Measurements from ENCODE around the gene TUBA4A. TPM values are rescaled to one million over a fixed set of nuclear protein-coding genes. Genes with fewer than 3 reads are reported as not detected.

TUBA4A gene
- total and polyA plus RNA-seq, 9 donors = 7.9 to 53.6 (median 16.5) TPM

GRCh38 chr2:219298759-219299371 lies 45.1 kb upstream of the TUBA4A start:
- DNase-seq = peak; percentile 77 to 93 (median 89)
- Histone ChIP-seq H3K36me3 (no peaks in the 10 kb centered on the region), H3K4me3 (no peak overlapping the region), H3K27ac (no peak overlapping the region), H3K9me3 (no peaks in the 10 kb centered on the region), H3K4me1 (ENCODE audit: insufficient read depth) (peaks cover 3% of the 10 kb centered on the region), H3K27me3 (no peaks in the 10 kb centered on the region)
- WGBS, 3 donors = 19 to 24% (median 21%) methylated on average over 13 to 15 of the region's 15 CpGs
- TF ChIP-seq EP300 (IDR thresholded peaks at IDR 0.05) (no peak), CTCF (IDR thresholded peaks at IDR 0.05) (peak; percentile 89 to 96 (median 91))
- intact Hi-C loops (cut with DNase I) = loop anchor here in 3 of 4 donors (5.0 to 10.0 kb wide), 3 partner anchors 54 to 242 kb away; partner anchors contain the start of genes NHEJ1 (in 2 of the 3), GLB1L (in 1 of the 3) and STK16 (in 1 of the 3)

GRCh38 chr2:219297766-219298456 lies 44.2 kb upstream of the TUBA4A start:
- no peaks in the 10 kb centered on the region for H3K27me3 ChIP-seq
- intact Hi-C loops (cut with DNase I) = loop anchor here in 3 of 4 donors (5.0 to 10.0 kb wide), 3 partner anchors 53 to 241 kb away; partner anchors contain the start of genes NHEJ1 (in 2 of the 3), GLB1L (in 1 of the 3) and STK16 (in 1 of the 3)
- H3K36me3 ChIP-seq = no peaks in the 10 kb centered on the region
- no peak overlapping the region for H3K27ac ChIP-seq
- 75 to 81% (median 76%) methylated on average over 14 of the region's 14 CpGs for WGBS, 3 donors
- H3K4me3 ChIP-seq = no peak overlapping the region
- no peaks in the 10 kb centered on the region for H3K9me3 ChIP-seq
- DNase-seq = peak in 1 of 5 donors; percentile 25
- peaks cover 3% of the 10 kb centered on the region for H3K4me1 ChIP-seq (ENCODE audit: insufficient read depth)
- TF ChIP-seq EP300 (IDR thresholded peaks at IDR 0.05) (no peak), POLR2A (IDR thresholded peaks at IDR 0.05) (no peak), CTCF (IDR thresholded peaks at IDR 0.05) (no peak)

- no peak overlapping the region for H3K4me3 ChIP-seq
- TF ChIP-seq CTCF (IDR thresholded peaks at IDR 0.05) (no peak), EP300 (IDR thresholded peaks at IDR 0.05) (no peak), POLR2A (IDR thresholded peaks at IDR 0.05) (no peak)
- DNase-seq = peak in 2 of 5 donors; percentile 32 to 37
- intact Hi-C loops (cut with DNase I) = loop anchor here in 3 of 4 donors (5.0 to 10.0 kb wide), 3 partner anchors 52 to 240 kb away; partner anchors contain the start of genes NHEJ1 (in 2 of the 3), GLB1L (in 1 of the 3) and STK16 (in 1 of the 3)
- no peaks in the 10 kb centered on the region for H3K36me3 ChIP-seq
- no peaks in the 10 kb centered on the region for H3K27me3 ChIP-seq
- peaks cover 3% of the 10 kb centered on the region for H3K4me1 ChIP-seq (ENCODE audit: insufficient read depth)
- no peak overlapping the region for H3K27ac ChIP-seq
- no peaks in the 10 kb centered on the region for H3K9me3 ChIP-seq
- 82 to 88% (median 88%) methylated on average over 25 of the region's 25 CpGs for WGBS, 3 donors
Measured at GRCh38 chr2:219296631-219297391, 43.1 kb upstream of the TUBA4A start.

GRCh38 chr2:219296142-219296541 lies 42.4 kb upstream of the TUBA4A start:
- intact Hi-C loops (cut with DNase I) = loop anchor here in 3 of 4 donors (5.0 to 10.0 kb wide), 3 partner anchors 51 to 239 kb away; partner anchors contain the start of genes NHEJ1 (in 2 of the 3), GLB1L (in 1 of the 3) and STK16 (in 1 of the 3)
- Histone ChIP-seq H3K4me3 (no peak overlapping the region), H3K4me1 (ENCODE audit: insufficient read depth) (peaks cover 3% of the 10 kb centered on the region), H3K27me3 (no peaks in the 10 kb centered on the region), H3K36me3 (no peaks in the 10 kb centered on the region), H3K9me3 (no peaks in the 10 kb centered on the region), H3K27ac (no peak overlapping the region)
- WGBS, 3 donors = 76 to 83% (median 80%) methylated on average over 14 of the region's 14 CpGs
- no peak for TF ChIP-seq POLR2A (IDR thresholded peaks at IDR 0.05)
- no peak for TF ChIP-seq CTCF (IDR thresholded peaks at IDR 0.05)
- no peak for TF ChIP-seq EP300 (IDR thresholded peaks at IDR 0.05)
- DNase-seq = no peak
